ENCODE measurements around the gene FGF13.

Gene FGF13

GRCh38 chrX:138638996-138639395 lies 72.5 kb downstream of the FGF13 start:
- TF ChIP-seq, protein P1, sequence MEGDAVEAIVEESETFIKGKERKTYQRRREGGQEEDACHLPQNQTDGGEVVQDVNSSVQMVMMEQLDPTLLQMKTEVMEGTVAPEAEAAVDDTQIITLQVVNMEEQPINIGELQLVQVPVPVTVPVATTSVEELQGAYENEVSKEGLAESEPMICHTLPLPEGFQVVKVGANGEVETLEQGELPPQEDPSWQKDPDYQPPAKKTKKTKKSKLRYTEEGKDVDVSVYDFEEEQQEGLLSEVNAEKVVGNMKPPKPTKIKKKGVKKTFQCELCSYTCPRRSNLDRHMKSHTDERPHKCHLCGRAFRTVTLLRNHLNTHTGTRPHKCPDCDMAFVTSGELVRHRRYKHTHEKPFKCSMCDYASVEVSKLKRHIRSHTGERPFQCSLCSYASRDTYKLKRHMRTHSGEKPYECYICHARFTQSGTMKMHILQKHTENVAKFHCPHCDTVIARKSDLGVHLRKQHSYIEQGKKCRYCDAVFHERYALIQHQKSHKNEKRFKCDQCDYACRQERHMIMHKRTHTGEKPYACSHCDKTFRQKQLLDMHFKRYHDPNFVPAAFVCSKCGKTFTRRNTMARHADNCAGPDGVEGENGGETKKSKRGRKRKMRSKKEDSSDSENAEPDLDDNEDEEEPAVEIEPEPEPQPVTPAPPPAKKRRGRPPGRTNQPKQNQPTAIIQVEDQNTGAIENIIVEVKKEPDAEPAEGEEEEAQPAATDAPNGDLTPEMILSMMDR (IDR thresholded peaks at IDR 0.05; ENCODE audit: control extremely low read depth, extremely low read depth, low read depth, missing control alignments): no peak
- ChIA-PET CTCF (no interaction called here), POLR2A (no interaction called here)
- no peak for DNase-seq (ENCODE audit: extremely low spot score)

All from GM10248 (cell line).